Right lobe of liver (tissue), 4 donors: Measurements from ENCODE around the gene PRLHR.
"Not testable (repeated sequence)": the region's sequence is repeated elsewhere in the genome, so short reads cannot be mapped to it uniquely, and the experiment has no call there.

Experiments used
- CTCF ChIP-seq, 4 donors: fragments of 200-600 bp in 3 of 4; fragments of 450-650 bp in 1 of 4; IDR thresholded peaks; one replicate each; pipeline versions ENCODE4 v1.5.1 to v1.8.0; 2016 to 2022; ENCODE audit warnings: antibody characterized with exemption in 4 of 4, mild to moderate bottlenecking in 2 of 4
- POLR2A ChIP-seq: fragments of 450-650 bp; IDR thresholded peaks from one replicate; pipeline ENCODE4 v1.6.1; 2017; ENCODE audit warnings: antibody characterized with exemption, mild to moderate bottlenecking
- donor health status: DM: no; HTN: no; CAD: no.
- donor health status: DM: no; HTN: no; CAD: no.
- donor health status: DM: no; HTN: yes; CAD: no.

GRCh38 chr10:118613863-118614262 lies 18.4 kb upstream of the PRLHR start:
- TF ChIP-seq POLR2A; CTCF (IDR thresholded peaks at IDR 0.05): not testable (repeated sequence)
